Activated CD8-positive, alpha-beta T cell treated with anti-CD3 and anti-CD28 coated beads for 36 hours (primary cell): Measurements from ENCODE around the gene MRPL44. TPM values are rescaled to one million over a fixed set of nuclear protein-coding genes. Genes with fewer than 3 reads are reported as not detected.

Experiments
- ATAC-seq: fragments of 200-7000 bp; cut with Tn5 transposase; one replicate; pipeline ENCODE4 v1.10.0; 2021; ENCODE audit warnings: mild to moderate bottlenecking, moderate library complexity
- CTCF ChIA-PET: fragments of 350-600 bp; sonication (Branson Sonifier 250); formaldehyde crosslinking; loops from one replicate; lab custom pipeline; 2021; ENCODE audit warnings: antibody characterized with exemption; lab: Charles Lee
- POLR2A ChIA-PET: fragments of 350-600 bp; sonication (Branson Sonifier 250); formaldehyde crosslinking; loops from one replicate; lab custom pipeline; 2021; ENCODE audit warnings: antibody characterized with exemption; lab: Charles Lee
- DNase-seq: peaks from one replicate; pipeline ENCODE4 v3.0.0-alpha.2; 2020
- H3K27ac Mint-ChIP-seq: one replicate; pipeline ENCODE4 v1.8.0; 2021; ENCODE audit warnings: mild to moderate bottlenecking, mixed read lengths
- H3K27me3 Mint-ChIP-seq: one replicate; pipeline ENCODE4 v1.8.0; 2021; ENCODE audit warnings: mixed read lengths
- H3K36me3 Mint-ChIP-seq: one replicate; pipeline ENCODE4 v1.8.0; 2021; ENCODE audit warnings: low read depth, mixed read lengths
- H3K4me1 Mint-ChIP-seq: one replicate; pipeline ENCODE4 v1.8.0; 2021; ENCODE audit warnings: low read depth, mixed read lengths
- H3K4me3 Mint-ChIP-seq: one replicate; pipeline ENCODE4 v1.8.0; 2021; ENCODE audit warnings: mild to moderate bottlenecking, moderate library complexity, mixed read lengths
- H3K9me3 Mint-ChIP-seq: one replicate; pipeline ENCODE4 v1.8.0; 2021; ENCODE audit warnings: mixed read lengths
- CTCF ChIP-seq: fragments of 200-600 bp; IDR thresholded peaks from one replicate; pipeline ENCODE4 v1.8.0; 2022; ENCODE audit warnings: antibody characterized with exemption, mild to moderate bottlenecking
- intact Hi-C: fragments of 100-400 bp; cut with micrococcal nuclease; formaldehyde crosslinking; loops from one replicate; pipeline ENCODE4 v1.10.0; 2022
- total RNA-seq, 2 experiments: library from RNA; stranded (reverse); gene quantifications; one replicate each; pipeline ENCODE4 v1.2.3, GENCODE V29; 2021

Gene MRPL44
- total RNA-seq, 2 experiments from 2014 or later = 37.8 to 40.4 TPM

- Mint-ChIP-seq H3K27ac (no peak overlapping the region), H3K27me3 (no peaks in the 10 kb centered on the region), H3K4me3 (no peak overlapping the region), H3K36me3 (no peaks in the 10 kb centered on the region), H3K4me1 (peaks cover 18% of the 10 kb centered on the region), H3K9me3 (no peaks in the 10 kb centered on the region)
- DNase-seq = no peak
- intact Hi-C loops = no loop called here
- TF ChIP-seq CTCF = no peak
- POLR2A ChIA-PET = no interaction called here
- CTCF ChIA-PET = interaction anchor here (1.2 kb wide), 1 partner anchor 273 kb away, joined by 5 read pairs; no protein-coding TSS in a partner anchor
- no peak for ATAC-seq
These were observed 54.6 kb downstream of the MRPL44 start for GRCh38 chr2:224011837-224012236.

- H3K27ac Mint-ChIP-seq = no peak overlapping the region
- no peaks in the 10 kb centered on the region for H3K9me3 Mint-ChIP-seq
- ChIA-PET CTCF (interaction anchor here (1.0 to 1.3 kb wide), 2 partner anchors 44 to 270 kb away, joined by 3 to 4 read pairs; no protein-coding TSS in a partner anchor), POLR2A (no interaction called here)
- peaks cover 26% of the 10 kb centered on the region for H3K4me1 Mint-ChIP-seq
- no peak for DNase-seq
- TF ChIP-seq CTCF = no peak
- H3K4me3 Mint-ChIP-seq = no peak overlapping the region
- no peak for ATAC-seq
- H3K27me3 Mint-ChIP-seq = no peaks in the 10 kb centered on the region
- intact Hi-C loops = no loop called here
- no peaks in the 10 kb centered on the region for H3K36me3 Mint-ChIP-seq
These were observed 57.1 kb downstream of the MRPL44 start for GRCh38 chr2:224014336-224014735.

GRCh38 chr2:224016963-224017362, 59.7 kb downstream of the MRPL44 start:
- H3K4me1 Mint-ChIP-seq = peaks cover 27% of the 10 kb centered on the region
- ChIA-PET CTCF (no interaction called here), POLR2A (no interaction called here)
- peaks cover 6% of the 10 kb centered on the region for H3K9me3 Mint-ChIP-seq
- peaks cover 7% of the 10 kb centered on the region for H3K36me3 Mint-ChIP-seq
- H3K27me3 Mint-ChIP-seq = no peaks in the 10 kb centered on the region
- peak overlapping the region; percentile 20 for H3K27ac Mint-ChIP-seq
- peak; percentile 87 for ATAC-seq
- intact Hi-C loops = no loop called here
- no peak overlapping the region for H3K4me3 Mint-ChIP-seq
- no peak for TF ChIP-seq CTCF
- no peak for DNase-seq

Other genes with a start within 250 kb of the MRPL44 start
- gene AP1S3, start 119.9 kb upstream of the MRPL44 start, total RNA-seq = 1 to 10 TPM; 5.7 to 6.6 TPM
- gene WDFY1, start 12.1 kb upstream of the MRPL44 start, total RNA-seq = 10 to 100 TPM; 20.8 to 23.1 TPM
- 10 to 100 TPM; 40.4 to 42.4 TPM for gene SERPINE2, start 81.8 kb downstream of the MRPL44 start, total RNA-seq